ENCODE results near the gene PID1.

PID1 gene

DNA sequence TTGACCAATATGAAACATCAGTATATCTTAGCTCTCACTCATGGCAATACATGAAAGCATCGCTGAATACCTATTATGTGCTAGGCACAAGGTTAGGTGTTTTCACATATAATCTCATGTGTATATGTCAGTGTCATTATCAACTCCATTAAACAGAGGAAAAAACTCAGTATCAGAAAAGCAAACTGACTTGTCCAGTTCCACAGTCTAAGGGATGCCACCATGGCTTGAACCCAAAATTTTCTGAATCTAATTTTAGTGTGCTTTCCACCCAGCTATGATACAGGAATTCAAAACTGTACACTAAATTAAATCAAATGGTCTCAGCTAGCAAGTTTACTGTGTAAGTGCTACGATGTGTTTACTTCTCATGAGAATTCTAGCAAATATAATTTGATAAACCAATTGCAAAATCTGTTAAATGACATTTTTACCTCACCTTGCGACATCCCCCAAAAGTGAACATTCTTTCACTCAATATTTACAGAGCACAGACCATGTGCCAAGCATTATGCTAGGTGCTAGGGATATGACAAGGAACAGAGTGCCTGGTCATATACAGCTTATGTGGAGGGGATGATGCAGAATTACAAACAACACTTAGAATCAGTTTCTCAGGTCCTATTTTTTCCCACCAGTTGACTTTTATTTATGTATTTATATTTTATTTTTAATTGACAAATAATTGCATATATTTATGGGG, 211.6 kb downstream of the PID1 start:
- no peak for DNase-seq

- DNase-seq: no peak
Observed at GRCh38 chr2:229057976-229058553, 213.0 kb downstream of the PID1 start.

DNA sequence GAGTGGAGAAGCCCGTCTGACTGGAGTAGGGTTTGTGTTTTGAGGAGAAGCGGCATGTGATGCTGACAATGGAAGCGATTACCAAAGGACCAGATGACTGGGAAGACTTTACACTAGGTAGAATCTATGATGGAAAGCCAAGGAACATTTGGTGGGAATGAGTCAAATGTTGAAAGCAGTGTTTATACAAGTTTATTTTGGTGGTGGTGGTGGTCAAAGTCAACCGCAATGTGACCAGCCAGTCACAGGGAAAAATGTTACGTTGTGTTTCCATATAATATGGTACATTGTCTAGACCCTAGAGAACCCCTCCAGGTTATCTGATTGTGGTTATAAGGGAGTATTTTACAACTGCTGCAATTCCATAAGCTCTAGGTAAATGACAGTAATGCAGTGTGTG, 216.8 kb downstream of the PID1 start:
- DNase-seq: no peak

GRCh38 chr2:229051798-229052197, 219.3 kb downstream of the PID1 start:
- DNase-seq: no peak

- no peak for DNase-seq
Observed at GRCh38 chr2:229050133-229050532, 221.0 kb downstream of the PID1 start.

DNA sequence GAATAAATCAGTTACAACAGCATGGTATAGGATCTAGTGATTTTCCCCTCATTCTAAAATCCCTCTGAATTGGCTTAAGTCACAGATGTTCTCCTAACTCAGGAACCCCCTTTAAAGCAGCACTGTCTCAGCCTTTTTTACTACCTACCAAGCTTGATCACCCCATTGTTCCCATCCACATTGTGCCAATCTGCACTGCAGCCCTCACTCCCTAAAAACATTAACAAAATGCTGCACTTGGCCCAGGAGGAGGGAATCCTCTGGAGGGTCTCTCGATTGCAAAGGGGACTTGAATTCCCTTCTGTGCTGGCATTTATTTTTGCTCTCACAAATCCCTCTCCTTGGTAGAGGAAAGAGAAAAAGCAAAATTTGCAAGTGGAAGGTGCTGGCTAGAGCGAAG, 223.0 kb downstream of the PID1 start:
- no peak for DNase-seq

- no peak for DNase-seq
Observed at GRCh38 chr2:229045671-229046070, 225.4 kb downstream of the PID1 start.

DNA sequence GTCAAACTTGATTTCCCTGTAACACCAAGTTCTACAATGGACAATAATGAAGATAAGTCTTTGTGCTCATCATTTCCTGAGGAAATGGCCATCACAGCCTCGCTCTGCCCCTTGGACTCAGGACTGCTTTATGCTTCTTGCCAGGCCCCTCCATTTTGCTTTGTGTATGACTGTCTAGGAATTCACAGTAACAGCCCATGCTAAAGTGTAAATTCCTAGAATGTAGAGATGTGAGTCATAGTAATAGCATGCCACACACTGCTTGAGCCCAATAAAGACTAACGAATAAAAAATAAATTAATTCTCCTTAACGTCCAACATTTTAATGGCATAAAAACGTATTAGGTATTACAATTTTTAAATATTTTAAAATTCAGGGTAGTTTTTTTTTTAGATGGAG, 226.5 kb downstream of the PID1 start:
- DNase-seq: no peak

DNA sequence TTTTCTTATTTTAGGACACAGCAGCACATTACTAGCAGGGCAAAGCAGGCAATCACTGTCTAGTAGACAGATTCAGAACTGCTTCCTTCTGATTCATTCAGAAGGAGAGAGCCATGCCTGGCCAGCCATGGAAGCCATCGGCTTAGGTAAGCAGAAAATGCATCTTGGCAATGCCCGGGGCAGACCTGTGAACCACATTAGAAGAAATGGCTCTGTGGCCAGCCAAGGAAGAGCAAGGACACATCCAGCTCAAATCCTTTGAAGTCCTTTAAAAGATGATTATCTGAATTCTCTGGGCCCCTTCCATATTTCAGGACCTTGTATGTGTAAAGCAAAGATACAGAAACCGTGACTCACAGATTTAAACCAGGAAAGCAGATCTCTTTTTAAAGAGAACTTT, 227.4 kb downstream of the PID1 start:
- DNase-seq: no peak

DNA sequence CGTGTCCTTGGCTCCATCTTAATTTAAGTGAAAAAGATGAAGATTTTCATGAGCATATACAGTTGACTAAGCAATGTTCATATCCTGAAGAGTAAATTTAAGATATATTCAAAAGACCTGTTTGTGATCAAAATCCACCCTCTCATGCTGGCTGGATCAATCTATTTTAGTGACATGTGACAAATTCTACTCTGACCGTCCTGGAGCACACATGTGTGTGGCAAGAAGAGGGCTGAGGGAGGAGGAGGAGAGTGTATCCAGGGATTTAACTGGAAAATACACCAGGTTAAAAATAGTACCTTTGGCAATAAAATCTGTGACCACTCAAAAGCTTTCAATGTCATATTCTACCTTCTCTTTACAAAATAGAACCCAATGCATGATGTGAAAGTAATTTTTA, 228.7 kb downstream of the PID1 start:
- no peak for DNase-seq

DNA sequence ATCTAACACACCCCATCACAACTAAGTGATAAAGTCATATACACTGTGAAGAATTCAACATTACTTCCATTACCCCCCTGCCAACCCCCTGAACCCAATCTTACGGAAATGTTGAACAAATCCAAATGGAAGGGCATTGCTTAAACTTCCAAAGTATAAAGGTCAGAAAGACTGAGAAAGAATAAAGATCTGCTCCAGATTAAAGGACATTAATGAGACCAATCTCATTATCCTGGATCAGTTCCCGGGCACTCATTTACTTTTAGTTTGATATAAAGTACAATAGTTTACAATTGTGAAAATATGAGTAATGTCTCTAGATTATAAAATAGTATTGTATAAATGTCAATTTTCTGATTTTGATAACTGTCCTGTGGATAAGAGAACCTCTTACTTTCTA, 229.4 kb downstream of the PID1 start:
- DNase-seq: no peak

DNA sequence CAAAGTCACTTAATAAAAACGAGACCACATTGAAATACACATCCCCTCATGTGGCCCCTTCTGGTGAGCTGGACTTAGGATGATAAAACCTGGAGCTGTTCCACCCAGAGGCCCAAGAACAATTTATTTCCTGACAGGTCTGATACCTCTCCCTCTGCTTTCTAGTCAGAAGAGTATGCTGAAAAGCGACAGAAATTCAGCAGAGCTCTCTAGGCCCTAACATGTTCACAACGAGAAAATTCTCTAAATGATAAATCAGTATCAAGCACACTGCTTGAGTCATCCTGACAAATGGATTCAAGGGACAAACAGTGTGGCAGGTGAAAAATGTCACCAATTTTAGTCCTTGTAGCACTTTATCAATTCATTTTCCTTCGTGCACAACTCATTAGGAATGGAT, 233.5 kb downstream of the PID1 start:
- DNase-seq: no peak

DNA sequence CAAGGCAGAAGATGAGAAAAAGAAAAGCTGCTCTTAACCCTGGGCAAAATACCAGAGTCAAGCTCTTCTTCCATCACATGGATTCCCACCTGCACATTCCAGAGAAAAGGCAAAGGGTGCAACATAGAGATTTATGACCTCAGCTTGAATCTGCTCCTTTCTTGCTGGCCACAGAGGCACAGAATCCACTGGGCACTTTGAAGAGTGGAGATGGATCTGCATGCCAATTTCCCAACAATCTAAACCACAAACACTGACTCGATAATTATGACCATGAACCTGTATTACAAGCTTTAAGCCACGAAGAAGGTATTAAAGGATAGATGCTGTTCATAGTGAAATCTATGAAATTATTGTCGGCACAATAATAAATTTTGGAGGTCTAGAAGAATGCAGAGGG, 237.3 kb downstream of the PID1 start:
- DNase-seq: no peak

DNA sequence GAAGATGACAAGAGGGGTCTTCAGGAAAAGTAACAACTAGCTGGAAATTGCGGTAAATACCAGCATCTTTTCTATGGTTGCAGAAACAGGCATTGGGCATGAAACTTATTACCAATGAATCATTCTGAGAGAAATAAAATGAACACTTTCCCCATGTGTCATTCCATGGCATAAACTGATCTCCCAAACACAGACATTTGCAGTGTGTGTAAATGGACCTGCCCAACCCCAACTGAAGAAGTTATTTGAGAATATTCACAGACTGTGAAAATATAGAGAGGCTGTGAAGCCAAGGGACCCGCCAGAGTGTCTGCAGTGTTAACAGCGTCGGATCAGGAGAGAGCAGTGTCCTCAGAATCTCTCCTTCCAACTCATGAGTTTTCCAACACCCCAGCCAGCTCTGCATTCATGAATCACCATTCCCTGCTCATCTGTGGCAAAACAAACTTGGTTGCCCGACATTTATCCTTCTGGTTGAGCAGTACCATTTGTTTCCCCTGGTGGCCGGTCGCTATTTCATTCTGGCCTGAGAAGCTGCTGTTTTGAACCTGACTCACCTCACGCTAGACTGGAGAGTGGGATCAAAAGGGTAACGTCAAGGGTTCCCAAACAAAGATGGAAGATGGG, 238.4 kb downstream of the PID1 start:
- DNase-seq: no peak

GRCh38 chr2:229027353-229028105, 243.6 kb downstream of the PID1 start:
- no peak for DNase-seq

DNA sequence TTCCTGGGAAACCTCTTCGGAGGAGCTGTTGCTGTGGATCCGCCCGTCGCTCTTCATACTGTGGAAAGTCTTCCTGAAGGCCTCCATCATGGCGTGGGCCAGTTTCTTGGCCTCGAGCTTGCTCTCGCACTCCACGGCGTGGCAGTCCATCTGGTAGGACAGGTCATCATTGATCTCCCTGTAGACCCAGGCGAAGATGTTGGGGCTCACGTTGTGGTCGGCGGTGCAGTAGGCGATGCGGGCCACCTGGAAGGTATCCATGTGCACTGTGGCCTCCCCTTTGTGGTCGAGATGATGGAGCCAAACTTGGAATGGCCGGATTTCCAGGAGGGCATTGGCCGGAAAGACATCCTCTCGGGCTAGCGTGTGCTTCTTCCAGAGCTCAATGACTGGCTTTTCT, 245.4 kb downstream of the PID1 start:
- DNase-seq: no peak

DNA sequence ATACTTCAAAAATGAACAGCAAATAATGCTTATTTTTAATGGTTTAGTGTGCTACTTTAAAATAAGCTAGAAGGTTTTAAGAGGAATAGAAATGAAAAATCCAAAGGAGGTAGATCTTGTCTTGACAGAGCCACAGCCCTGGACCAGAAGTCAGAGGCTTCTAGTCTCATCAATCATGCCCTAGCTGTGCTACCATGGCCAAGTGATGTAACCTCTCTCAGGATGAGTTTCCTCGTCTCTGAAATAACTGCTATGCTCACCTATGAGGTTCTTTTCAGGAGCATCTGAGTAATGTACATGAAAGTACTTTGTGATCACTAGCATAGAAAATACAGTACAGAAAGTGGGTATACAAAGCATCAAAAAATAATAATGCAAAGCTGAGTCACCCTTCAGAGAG, 248.4 kb downstream of the PID1 start:
- DNase-seq: no peak

DNA sequence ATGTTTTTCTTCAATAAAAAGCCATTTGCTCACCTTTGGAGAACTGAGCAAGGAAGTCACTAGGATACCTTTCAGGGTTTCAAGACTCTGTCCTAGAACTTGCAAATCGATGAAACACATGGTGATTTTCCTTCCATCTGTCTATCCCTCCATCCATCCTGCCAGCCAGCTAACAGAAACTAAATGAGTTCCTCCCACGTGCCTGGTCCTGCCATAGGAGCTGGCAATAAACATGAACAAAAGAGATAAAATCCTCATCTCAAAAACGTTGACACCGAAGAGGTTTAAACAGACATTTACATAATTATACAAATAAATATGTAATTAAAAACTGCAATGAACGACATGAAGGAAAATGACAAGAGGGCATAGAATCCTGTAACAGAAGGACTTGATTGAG, 249.0 kb downstream of the PID1 start:
- no peak for DNase-seq

DNA sequence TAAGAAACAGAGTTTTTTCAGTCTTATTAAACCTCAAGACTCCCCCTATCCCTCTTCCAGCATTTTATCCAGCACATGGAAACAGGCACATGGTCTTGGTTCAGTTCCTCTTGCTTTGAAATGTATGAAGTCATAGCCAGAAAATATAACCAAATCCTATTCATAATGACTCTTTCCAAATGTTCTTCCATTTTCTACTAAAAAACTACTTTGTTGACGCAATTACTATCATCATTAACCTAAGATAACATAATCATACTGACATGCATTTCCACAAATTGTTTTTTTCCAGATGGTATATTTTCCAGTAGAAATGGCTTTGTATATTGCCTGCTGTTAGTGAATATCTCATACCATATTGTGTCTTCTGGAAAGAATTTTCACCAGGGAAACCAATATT, 261.3 kb downstream of the PID1 start:
- DNase-seq: no peak

GRCh38 chr2:229003256-229003655, 267.8 kb downstream of the PID1 start:
- no peak for DNase-seq

DNA sequence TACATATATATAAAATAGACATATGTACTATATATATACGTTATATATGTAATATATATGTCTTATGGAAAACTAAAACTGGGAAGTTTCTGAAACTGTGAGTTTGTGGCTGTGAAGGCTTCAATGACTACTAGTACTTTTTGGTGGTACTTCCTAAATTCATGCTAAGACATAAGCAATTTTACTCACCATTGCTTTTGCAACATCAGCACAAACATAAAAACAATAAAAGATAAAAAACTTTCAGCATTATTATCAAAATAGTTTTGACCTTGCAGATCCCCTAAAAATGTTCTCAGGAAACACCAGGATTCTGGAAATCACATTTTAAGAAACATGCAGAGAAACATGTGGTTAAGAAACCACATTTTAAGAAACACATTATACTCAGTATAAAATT, 269.9 kb downstream of the PID1 start:
- DNase-seq: no peak

DNA sequence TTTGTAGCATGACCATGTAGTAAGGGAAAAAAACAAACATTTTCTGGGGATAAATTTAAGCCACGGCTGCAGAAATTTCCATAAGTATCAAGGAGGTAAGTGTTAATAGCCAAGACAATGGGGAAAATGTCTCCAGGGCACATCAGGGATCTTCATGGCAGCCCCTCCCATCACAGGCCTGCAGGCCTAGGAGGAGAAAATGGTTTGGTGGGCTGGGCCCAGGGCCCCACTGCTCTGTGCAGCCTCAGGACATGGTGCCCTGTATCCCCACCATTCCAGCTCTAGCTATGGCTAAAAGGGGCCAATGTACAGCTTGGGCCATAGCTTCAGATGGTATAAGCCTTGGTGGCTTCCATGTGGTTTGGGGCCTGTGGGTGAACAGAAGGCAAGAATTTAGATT, 271.8 kb downstream of the PID1 start:
- no peak for DNase-seq

- no peak for DNase-seq
Observed at GRCh38 chr2:228988786-228989185, 282.3 kb downstream of the PID1 start.
